GM23338 (cell line): ENCODE results near the gene UROS. TPM values are rescaled to one million over a fixed set of nuclear protein-coding genes. Genes with fewer than 3 reads are reported as not detected.

Experiments used
- ATAC-seq: fragments of 200-7000 bp; cut with Tn5 transposase; 3 replicates; pipeline ENCODE4 v1.9.1; 2020
- DNase-seq: peaks from one replicate; pipeline ENCODE4 v3.0.0-alpha.2; 2015; ENCODE audit warnings: low spot score
- H2AFZ ChIP-seq: fragments of 200-600 bp; sonication (generic); 2 replicates; pipeline ENCODE4 v1.8.0; 2016; ENCODE audit warnings: antibody characterized with exemption, mild to moderate bottlenecking, moderate library complexity
- H3F3A ChIP-seq: fragments of 200-600 bp; sonication (generic); replicated peaks from 2 replicates; pipeline ENCODE4 v1.8.0; 2017; ENCODE audit warnings: antibody characterized with exemption, mixed run types, low read depth
- H3K27ac ChIP-seq: fragments of 200-600 bp; sonication (generic); 2 replicates; pipeline ENCODE4 v1.6.1; 2016; ENCODE audit warnings: low read depth
- H3K27me3 ChIP-seq: fragments of 200-600 bp; sonication (generic); 2 replicates; pipeline ENCODE4 v1.8.0; 2016; ENCODE audit warnings: mild to moderate bottlenecking, mixed run types, moderate library complexity; ENCODE audit not compliant: insufficient read depth
- H3K36me3 ChIP-seq: fragments of 200-600 bp; sonication (generic); 2 replicates; pipeline ENCODE4 v1.8.0; 2016; ENCODE audit warnings: mild to moderate bottlenecking; ENCODE audit not compliant: insufficient read depth
- H3K4me1 ChIP-seq: fragments of 200-600 bp; sonication (generic); 2 replicates; pipeline ENCODE4 v1.8.0; 2016; ENCODE audit warnings: mild to moderate bottlenecking, moderate library complexity; ENCODE audit not compliant: insufficient read depth
- H3K4me2 ChIP-seq: fragments of 200-600 bp; sonication (generic); 2 replicates; pipeline ENCODE4 v1.7.1; 2017; ENCODE audit warnings: mixed run types
- H3K4me3 ChIP-seq: fragments of 200-600 bp; sonication (generic); 2 replicates; pipeline ENCODE4 v1.6.1; 2016; ENCODE audit warnings: mixed run types
- H3K79me2 ChIP-seq: fragments of 200-600 bp; sonication (generic); replicated peaks from 2 replicates; pipeline ENCODE4 v1.8.0; 2017; ENCODE audit warnings: mild to moderate bottlenecking; ENCODE audit not compliant: insufficient read depth
- H3K9me2 ChIP-seq: fragments of 200-600 bp; sonication (generic); 2 replicates; pipeline ENCODE4 v1.8.0; 2017; ENCODE audit not compliant: insufficient read depth
- H4K20me1 ChIP-seq: fragments of 200-600 bp; sonication (generic); replicated peaks from 2 replicates; pipeline ENCODE4 v1.8.0; 2017; ENCODE audit warnings: mild to moderate bottlenecking; ENCODE audit not compliant: insufficient read depth
- H3K27ac Mint-ChIP-seq: 2 replicates; pipeline ENCODE4 v1.8.0; 2020; ENCODE audit warnings: inconsistent platforms, mild to moderate bottlenecking, moderate library complexity, mixed read lengths
- H3K27me3 Mint-ChIP-seq: 3 replicates; pipeline ENCODE4 v1.8.0; 2022; ENCODE audit warnings: low read depth, mild to moderate bottlenecking, moderate library complexity, mixed read lengths, inconsistent platforms; ENCODE audit not compliant: insufficient read depth, poor library complexity
- H3K36me3 Mint-ChIP-seq: 3 replicates; pipeline ENCODE4 v1.8.0; 2021; ENCODE audit warnings: low read depth, mild to moderate bottlenecking, inconsistent platforms, moderate library complexity, mixed read lengths
- H3K4me1 Mint-ChIP-seq: 3 replicates; pipeline ENCODE4 v1.8.0; 2020; ENCODE audit warnings: mild to moderate bottlenecking, inconsistent platforms, mixed read lengths
- H3K4me3 Mint-ChIP-seq: 3 replicates; pipeline ENCODE4 v1.8.0; 2021; ENCODE audit warnings: moderate library complexity, mild to moderate bottlenecking, inconsistent platforms, mixed read lengths
- H3K9me3 Mint-ChIP-seq: 3 replicates; pipeline ENCODE4 v1.8.0; 2020; ENCODE audit warnings: moderate library complexity, mild to moderate bottlenecking, inconsistent platforms, mixed read lengths
- CREB1 ChIP-seq: fragments of 250-450 bp; sonication (Bioruptor Pico); IDR thresholded peaks from 2 replicates; pipeline ENCODE4 v1.5.0; 2020; ENCODE audit warnings: low read depth, mild to moderate bottlenecking, moderate library complexity
- CTCF ChIP-seq, 2 experiments: fragments of 200-600 bp in 1 of 2; sonication (generic) in 1 of 2; conservative IDR thresholded peaks; 2 replicates each; pipeline versions ENCODE4 v1.5.1 to v1.6.1; 2016 to 2017; ENCODE audit warnings: antibody characterized with exemption in 2 of 2, low read depth in 2 of 2, mild to moderate bottlenecking in 2 of 2, moderate library complexity in 1 of 2
- ETS1 ChIP-seq: IDR thresholded peaks from 2 replicates; pipeline ENCODE4 v1.6.1; 2016; ENCODE audit warnings: antibody characterized with exemption
- EZH2 ChIP-seq: fragments of 200-600 bp; sonication (generic); IDR thresholded peaks from one replicate; pipeline ENCODE4 v1.8.0; 2017; ENCODE audit warnings: antibody characterized with exemption, mild to moderate bottlenecking, low read depth; ENCODE audit not compliant: unreplicated experiment
- EZH2phosphoT487 ChIP-seq: fragments of 200-600 bp; sonication (generic); IDR thresholded peaks from one replicate; pipeline ENCODE4 v1.8.1; 2018; ENCODE audit warnings: antibody characterized with exemption; ENCODE audit not compliant: unreplicated experiment
- JUNB ChIP-seq: IDR thresholded peaks from one replicate; pipeline ENCODE4 v1.6.1; 2016; ENCODE audit warnings: antibody characterized with exemption; ENCODE audit not compliant: unreplicated experiment
- NANOG ChIP-seq: IDR thresholded peaks from 2 replicates; pipeline ENCODE4 v1.6.1; 2016; ENCODE audit warnings: antibody characterized with exemption, borderline replicate concordance
- POLR2AphosphoS5 ChIP-seq: IDR thresholded peaks from 2 replicates; pipeline ENCODE4 v1.6.1; 2016; ENCODE audit warnings: antibody characterized with exemption, low read depth
- STAT1 ChIP-seq: IDR thresholded peaks from one replicate; pipeline ENCODE4 v1.6.1; 2016; ENCODE audit warnings: antibody characterized with exemption; ENCODE audit not compliant: unreplicated experiment
- ZNF114 ChIP-seq: fragments of 250-450 bp; sonication (Bioruptor Pico); IDR thresholded peaks from 2 replicates; pipeline ENCODE4 v1.5.0; 2020; ENCODE audit warnings: mild to moderate bottlenecking, moderate library complexity
- ZNF331 ChIP-seq: fragments of 250-450 bp; sonication (Bioruptor Pico); IDR thresholded peaks from 2 replicates; pipeline ENCODE4 v1.5.0; 2020; ENCODE audit warnings: low read depth, mild to moderate bottlenecking, moderate library complexity
- ZNF462 ChIP-seq: fragments of 250-450 bp; sonication (Bioruptor Pico); IDR thresholded peaks from 2 replicates; pipeline ENCODE4 v1.5.0; 2020; ENCODE audit warnings: mild to moderate bottlenecking, moderate library complexity
- polyA plus RNA-seq: library from polyadenylated mRNA; unstranded; fragments of >200 nt; fragmentation: Nextera tagmentation; extraction: Ambion mirVana; gene quantifications from 2 replicates; pipeline ENCODE4 v1.2.1, GENCODE V29; 2016
- total RNA-seq: library from RNA; depleted of rRNA; stranded (reverse); fragments of >200 nt; shearing (Covaris generic); gene quantifications from 2 replicates; pipeline ENCODE4 v1.2.3, GENCODE V29; 2014
- TF ChIP-seq, protein P1 (sequence below): IDR thresholded peaks from one replicate; pipeline ENCODE4 v1.6.1; 2018; ENCODE audit warnings: antibody characterized with exemption; ENCODE audit not compliant: unreplicated experiment

UROS gene
- total and polyA plus RNA-seq, 2 experiments from 2014 or later, result 41.3 to 43.4 TPM

DNA sequence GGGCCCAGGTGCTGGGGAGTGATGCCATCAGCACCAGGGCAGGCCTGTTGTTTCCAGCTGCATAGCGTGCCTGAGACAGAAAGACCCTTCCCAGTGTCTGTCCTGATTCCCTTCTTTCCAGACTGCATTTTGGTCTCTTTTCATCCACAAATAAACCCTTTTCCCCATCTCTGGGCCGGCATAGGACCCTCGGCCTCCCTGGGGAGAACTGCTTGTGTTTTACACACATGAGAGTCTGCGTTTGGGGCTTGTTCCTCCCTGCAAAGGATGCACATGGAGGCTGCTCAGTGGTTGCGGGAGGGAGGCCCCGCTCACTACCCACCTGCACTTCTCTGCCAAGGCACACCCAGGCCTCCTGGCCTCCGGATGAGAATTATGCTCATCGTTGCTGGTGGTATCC is 41.7 kb downstream of the UROS start:
- H3K27ac Mint-ChIP-seq, result no peak overlapping the region
- Histone ChIP-seq H2AFZ (no peak overlapping the region), H3K9me2 (no peaks in the 10 kb centered on the region), H3K36me3 (no peaks in the 10 kb centered on the region), H3K4me2 (no peak overlapping the region), H4K20me1 (no peaks in the 10 kb centered on the region), H3K4me1 (no peaks in the 10 kb centered on the region), H3K4me3 (no peak overlapping the region), H3K27me3 (no peaks in the 10 kb centered on the region), H3F3A (no peaks in the 10 kb centered on the region), H3K27ac (no peak overlapping the region), H3K79me2 (no peaks in the 10 kb centered on the region)
- peaks cover 3% of the 10 kb centered on the region for H3K27me3 Mint-ChIP-seq
- H3K9me3 Mint-ChIP-seq, result peaks cover 5% of the 10 kb centered on the region; the same call in 2 of the 3 replicates
- DNase-seq (no peak), ATAC-seq (no peak)
- TF ChIP-seq STAT1 (no peak), CTCF (conservative IDR thresholded peaks at IDR 0.05; ENCODE audit: low read depth in 2 of 2) (no peak), POLR2AphosphoS5 (no peak), NANOG (no peak), ZNF331 (CRISPR knock-in tag) (no peak), EZH2phosphoT487 (no peak), JUNB (no peak), ETS1 (no peak), ZNF462 (CRISPR knock-in tag) (no peak), ZNF114 (CRISPR knock-in tag) (no peak), EZH2 (no peak), CREB1 (CRISPR knock-in tag) (no peak)
- TF ChIP-seq, protein P1, sequence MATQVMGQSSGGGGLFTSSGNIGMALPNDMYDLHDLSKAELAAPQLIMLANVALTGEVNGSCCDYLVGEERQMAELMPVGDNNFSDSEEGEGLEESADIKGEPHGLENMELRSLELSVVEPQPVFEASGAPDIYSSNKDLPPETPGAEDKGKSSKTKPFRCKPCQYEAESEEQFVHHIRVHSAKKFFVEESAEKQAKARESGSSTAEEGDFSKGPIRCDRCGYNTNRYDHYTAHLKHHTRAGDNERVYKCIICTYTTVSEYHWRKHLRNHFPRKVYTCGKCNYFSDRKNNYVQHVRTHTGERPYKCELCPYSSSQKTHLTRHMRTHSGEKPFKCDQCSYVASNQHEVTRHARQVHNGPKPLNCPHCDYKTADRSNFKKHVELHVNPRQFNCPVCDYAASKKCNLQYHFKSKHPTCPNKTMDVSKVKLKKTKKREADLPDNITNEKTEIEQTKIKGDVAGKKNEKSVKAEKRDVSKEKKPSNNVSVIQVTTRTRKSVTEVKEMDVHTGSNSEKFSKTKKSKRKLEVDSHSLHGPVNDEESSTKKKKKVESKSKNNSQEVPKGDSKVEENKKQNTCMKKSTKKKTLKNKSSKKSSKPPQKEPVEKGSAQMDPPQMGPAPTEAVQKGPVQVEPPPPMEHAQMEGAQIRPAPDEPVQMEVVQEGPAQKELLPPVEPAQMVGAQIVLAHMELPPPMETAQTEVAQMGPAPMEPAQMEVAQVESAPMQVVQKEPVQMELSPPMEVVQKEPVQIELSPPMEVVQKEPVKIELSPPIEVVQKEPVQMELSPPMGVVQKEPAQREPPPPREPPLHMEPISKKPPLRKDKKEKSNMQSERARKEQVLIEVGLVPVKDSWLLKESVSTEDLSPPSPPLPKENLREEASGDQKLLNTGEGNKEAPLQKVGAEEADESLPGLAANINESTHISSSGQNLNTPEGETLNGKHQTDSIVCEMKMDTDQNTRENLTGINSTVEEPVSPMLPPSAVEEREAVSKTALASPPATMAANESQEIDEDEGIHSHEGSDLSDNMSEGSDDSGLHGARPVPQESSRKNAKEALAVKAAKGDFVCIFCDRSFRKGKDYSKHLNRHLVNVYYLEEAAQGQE, result no peak
- no peaks in the 10 kb centered on the region; the same call in 2 of the 3 replicates for H3K36me3 Mint-ChIP-seq
- H3K4me3 Mint-ChIP-seq, result no peak overlapping the region
- H3K4me1 Mint-ChIP-seq, result no peaks in the 10 kb centered on the region; the same call in 2 of the 3 replicates
